COLO668 (cell line): ENCODE measurements around the gene XDH.

Experiments used
- DNase-seq: peaks from one replicate; lab custom pipeline; 2025; ENCODE audit not compliant: unreplicated experiment; lab: John Stamatoyannopoulos, UW

XDH gene

GRCh38 chr2:31404302-31404701 is 10.2 kb downstream of the XDH start:
- DNase-seq = no peak

- DNase-seq = no peak
These were observed 12.2 kb downstream of the XDH start for GRCh38 chr2:31402388-31402787.

- DNase-seq = no peak
These were observed 13.0 kb downstream of the XDH start for GRCh38 chr2:31401580-31401979.

- DNase-seq = no peak
These were observed 15.7 kb downstream of the XDH start for GRCh38 chr2:31398881-31399280.

- no peak for DNase-seq
These were observed 17.4 kb downstream of the XDH start for GRCh38 chr2:31397094-31397493.

GRCh38 chr2:31390324-31390723 is 24.2 kb downstream of the XDH start:
- DNase-seq = no peak

- DNase-seq = no peak
These were observed 25.8 kb downstream of the XDH start for GRCh38 chr2:31388736-31389135.

- no peak for DNase-seq
These were observed 26.7 kb downstream of the XDH start for GRCh38 chr2:31387850-31388249.

- no peak for DNase-seq
These were observed 27.9 kb downstream of the XDH start for GRCh38 chr2:31386648-31387047.

GRCh38 chr2:31386172-31386571 is 28.4 kb downstream of the XDH start:
- DNase-seq = no peak

- DNase-seq = no peak
These were observed 29.7 kb downstream of the XDH start for GRCh38 chr2:31384771-31385276.

GRCh38 chr2:31384351-31384750 is 30.2 kb downstream of the XDH start:
- DNase-seq = no peak

GRCh38 chr2:31383471-31384153 is 30.9 kb downstream of the XDH start:
- DNase-seq = no peak

GRCh38 chr2:31382452-31383120 is 32.0 kb downstream of the XDH start:
- no peak for DNase-seq

- DNase-seq = no peak
These were observed 32.9 kb downstream of the XDH start for GRCh38 chr2:31381601-31382000.

- no peak for DNase-seq
These were observed 34.3 kb downstream of the XDH start for GRCh38 chr2:31380243-31380642.

GRCh38 chr2:31379747-31380146 is 34.8 kb downstream of the XDH start:
- no peak for DNase-seq

- DNase-seq = no peak
These were observed 35.6 kb downstream of the XDH start for GRCh38 chr2:31378791-31379501.

GRCh38 chr2:31378389-31378788 is 36.2 kb downstream of the XDH start:
- no peak for DNase-seq

- no peak for DNase-seq
These were observed 41.4 kb downstream of the XDH start for GRCh38 chr2:31373127-31373526.

GRCh38 chr2:31372097-31372496 is 42.4 kb downstream of the XDH start:
- no peak for DNase-seq

GRCh38 chr2:31371691-31372090 is 42.9 kb downstream of the XDH start:
- DNase-seq = no peak
